Measurements from ENCODE around the gene CAMK2A. TPM values are rescaled to one million over a fixed set of nuclear protein-coding genes. Genes with fewer than 3 reads are reported as not detected.
"Not testable (repeated sequence)": the region's sequence is repeated elsewhere in the genome, so short reads cannot be mapped to it uniquely, and the experiment has no call there.

CAMK2A gene
- polyA plus RNA-seq, 4 donors, result 2.4 to 5.2 (median 3.9) TPM

DNA sequence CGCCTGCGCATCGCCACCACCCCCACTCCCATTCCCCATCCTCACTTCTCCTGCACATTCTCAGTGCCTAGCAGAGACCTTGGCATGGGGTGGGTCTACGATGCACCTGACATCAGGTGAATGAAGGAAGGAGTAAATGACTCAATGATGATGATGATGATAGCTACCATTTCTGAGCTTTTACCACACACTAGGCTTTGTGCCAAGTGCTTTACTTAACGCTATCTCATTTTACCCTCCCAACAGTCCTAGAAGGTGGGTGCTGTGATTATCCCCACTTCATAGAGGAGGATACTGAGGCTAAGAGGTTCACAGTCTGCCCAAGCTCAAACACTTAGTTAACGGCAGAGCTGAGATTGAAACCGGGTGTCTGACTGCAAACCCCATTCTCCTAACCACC lies 27.1 kb downstream of the CAMK2A start:
- DNase-seq (ENCODE audit: low read depth in 4 of 4, low spot score in 3 of 4), result no peak

GRCh38 chr5:150261231-150261630 lies 28.3 kb downstream of the CAMK2A start:
- no peak for DNase-seq (ENCODE audit: low read depth in 4 of 4, low spot score in 3 of 4)

- no peak for DNase-seq (ENCODE audit: low read depth in 4 of 4, low spot score in 3 of 4)
Observed at GRCh38 chr5:150258130-150258529, 31.4 kb downstream of the CAMK2A start.

GRCh38 chr5:150257424-150257823 lies 32.1 kb downstream of the CAMK2A start:
- no peak for DNase-seq (ENCODE audit: low read depth in 4 of 4, low spot score in 3 of 4)

DNA sequence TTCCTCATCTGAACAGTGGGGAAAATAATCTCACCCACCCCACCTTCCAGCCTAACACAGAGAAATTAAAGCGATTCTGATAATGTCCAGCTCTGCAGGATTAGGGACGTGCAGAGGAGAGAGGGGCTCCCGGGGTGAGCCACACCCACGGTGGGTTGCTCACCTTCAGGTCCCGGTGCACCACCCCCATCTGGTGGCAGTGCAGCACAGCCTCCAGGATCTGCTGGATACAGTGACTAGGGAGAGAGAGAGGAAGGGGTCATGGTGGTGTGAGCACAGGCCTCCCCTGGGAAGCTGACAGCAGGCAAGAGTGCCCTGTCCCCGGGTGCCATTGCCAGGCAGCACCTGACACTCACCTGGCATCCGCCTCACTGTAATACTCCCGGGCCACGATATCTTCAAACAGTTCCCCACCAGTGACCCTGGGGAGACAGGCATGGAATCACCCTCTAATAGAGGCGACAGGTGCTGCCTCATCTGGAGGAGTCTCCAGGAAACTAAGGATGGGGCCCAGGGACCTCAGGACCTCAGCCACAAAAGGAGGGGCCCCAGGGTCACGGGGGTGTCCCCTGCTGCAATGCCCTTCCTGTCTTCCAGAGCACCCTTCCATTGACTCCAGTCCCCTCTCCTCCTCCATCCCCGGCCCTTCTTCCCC lies 33.0 kb downstream of the CAMK2A start:
- no peak for DNase-seq (ENCODE audit: low read depth in 4 of 4, low spot score in 3 of 4)

DNA sequence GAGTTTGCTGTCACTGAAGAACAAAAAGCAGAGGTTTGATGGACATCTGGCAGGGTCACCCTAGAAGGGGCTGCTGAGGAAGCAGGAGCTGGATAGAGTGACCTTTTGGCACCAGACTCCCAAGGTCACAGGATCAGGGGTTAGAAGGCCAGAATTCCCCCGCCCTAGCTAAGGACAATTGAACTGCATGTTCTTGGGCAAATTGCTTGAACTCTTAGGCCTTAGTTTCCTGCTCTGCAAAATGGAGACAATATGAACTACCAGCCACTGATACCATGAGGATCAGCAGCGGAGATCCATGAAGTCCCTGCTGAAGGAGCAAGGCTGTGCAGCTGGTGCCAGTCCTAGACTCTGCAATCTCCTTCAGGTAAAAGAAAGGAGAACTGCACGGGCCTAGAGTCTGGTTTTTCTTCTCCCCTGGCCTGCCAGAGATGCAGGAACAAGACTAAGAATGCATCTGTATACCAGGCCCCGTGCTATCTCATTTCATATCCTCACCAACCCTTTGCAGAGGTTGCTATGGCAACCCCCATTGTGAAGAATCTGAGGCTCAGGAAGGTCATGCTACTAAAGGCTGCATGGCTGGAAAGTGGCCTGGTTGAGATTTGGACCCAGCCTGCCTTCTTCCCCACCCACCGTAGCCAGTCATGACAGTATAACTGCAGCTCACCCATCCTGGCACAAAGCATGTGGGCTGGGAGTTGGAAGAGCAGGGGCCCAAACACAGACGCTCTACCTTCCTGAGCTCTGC lies 33.7 kb downstream of the CAMK2A start:
- DNase-seq (ENCODE audit: low read depth in 4 of 4, low spot score in 3 of 4), result no peak

DNA sequence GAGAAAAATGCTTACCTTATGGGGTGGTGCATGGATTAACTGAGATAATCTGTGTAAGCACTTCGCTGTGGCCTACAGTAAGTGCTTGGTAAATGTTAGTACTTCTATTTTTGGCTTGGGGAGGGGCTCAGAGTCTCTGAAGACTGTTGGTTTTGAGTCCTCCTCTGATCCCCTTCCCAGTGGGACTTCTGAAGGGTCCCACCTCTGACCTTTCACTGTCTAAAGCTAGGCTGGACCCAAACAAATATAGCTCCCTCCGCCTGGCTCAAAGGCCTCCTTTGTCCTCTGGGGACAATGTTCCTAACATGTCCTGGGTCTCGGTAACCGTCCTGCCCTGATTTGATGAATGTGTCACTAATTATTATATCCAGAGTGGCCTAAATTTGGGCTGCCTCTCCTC lies 34.8 kb downstream of the CAMK2A start:
- DNase-seq (ENCODE audit: low read depth in 4 of 4, low spot score in 3 of 4), result no peak

DNA sequence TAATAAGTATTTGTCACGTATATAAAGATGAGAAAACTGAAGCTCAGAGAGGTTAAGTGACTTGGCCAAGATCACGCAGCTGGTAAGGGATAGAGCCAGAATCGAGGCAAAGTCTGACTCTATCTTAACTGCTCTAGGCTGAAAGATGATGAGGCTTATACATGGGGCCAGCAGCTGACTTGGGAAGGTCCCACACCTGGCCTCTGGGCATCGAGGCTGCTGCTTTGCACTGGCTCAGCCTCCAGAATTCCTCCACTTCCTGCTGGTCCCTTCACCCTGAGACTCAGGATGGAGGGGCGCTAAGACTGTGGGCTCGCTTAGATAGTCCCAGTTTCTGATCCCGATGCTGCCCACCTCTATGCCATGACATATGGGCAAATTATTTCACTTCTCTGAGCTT lies 35.2 kb downstream of the CAMK2A start:
- DNase-seq (ENCODE audit: low read depth in 4 of 4, low spot score in 3 of 4), result no peak

- no peak for DNase-seq (ENCODE audit: low read depth in 4 of 4, low spot score in 3 of 4)
Observed at GRCh38 chr5:150253416-150254208, 36.0 kb downstream of the CAMK2A start.

- no peak for DNase-seq (ENCODE audit: low read depth in 4 of 4, low spot score in 3 of 4)
Observed at GRCh38 chr5:150252489-150252888, 37.1 kb downstream of the CAMK2A start.

DNA sequence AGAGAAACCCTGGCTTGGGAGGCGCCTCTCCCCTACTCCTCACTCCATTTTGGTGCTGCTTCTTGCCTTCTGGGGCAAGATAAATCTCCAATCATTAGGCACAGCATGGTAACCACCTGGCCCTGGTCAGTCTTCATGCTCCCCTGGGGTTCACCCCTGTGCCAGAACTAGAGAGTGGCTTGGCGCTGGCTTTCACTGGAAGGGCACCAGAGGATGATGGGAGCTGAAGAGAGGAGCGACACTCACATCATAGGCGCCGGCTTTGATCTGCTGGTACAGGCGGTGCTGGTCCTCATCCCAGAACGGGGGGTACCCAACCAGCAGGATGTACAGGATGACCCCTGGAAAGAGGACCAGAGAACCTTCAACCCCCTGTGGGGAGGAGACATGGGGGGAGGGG lies 38.1 kb downstream of the CAMK2A start:
- no peak for DNase-seq (ENCODE audit: low read depth in 4 of 4, low spot score in 3 of 4)

GRCh38 chr5:150249744-150250143 lies 39.8 kb downstream of the CAMK2A start:
- DNase-seq (ENCODE audit: low read depth in 4 of 4, low spot score in 3 of 4), result no peak

GRCh38 chr5:150248946-150249345 lies 40.6 kb downstream of the CAMK2A start:
- no peak for DNase-seq (ENCODE audit: low read depth in 4 of 4, low spot score in 3 of 4)

DNA sequence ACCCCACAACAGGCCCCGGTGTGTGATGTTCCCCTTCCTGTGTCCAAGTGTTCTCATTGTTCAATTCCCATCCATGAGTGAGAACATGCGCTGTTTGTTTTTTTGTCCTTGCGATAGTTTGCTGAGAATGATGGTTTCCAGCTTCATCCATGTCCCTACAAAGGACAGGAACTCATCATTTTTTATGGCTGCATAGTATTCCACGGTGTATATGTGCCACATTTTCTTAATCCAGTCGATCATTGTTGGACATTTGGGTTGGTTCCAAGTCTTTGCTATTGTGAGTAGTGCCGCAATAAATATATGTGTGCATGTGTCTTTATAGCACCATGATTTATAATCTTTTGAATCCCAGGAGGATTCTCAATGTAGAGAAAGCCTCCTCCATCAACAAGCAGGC lies 41.1 kb downstream of the CAMK2A start:
- DNase-seq (ENCODE audit: low read depth in 4 of 4, low spot score in 3 of 4), result not testable (repeated sequence)

DNA sequence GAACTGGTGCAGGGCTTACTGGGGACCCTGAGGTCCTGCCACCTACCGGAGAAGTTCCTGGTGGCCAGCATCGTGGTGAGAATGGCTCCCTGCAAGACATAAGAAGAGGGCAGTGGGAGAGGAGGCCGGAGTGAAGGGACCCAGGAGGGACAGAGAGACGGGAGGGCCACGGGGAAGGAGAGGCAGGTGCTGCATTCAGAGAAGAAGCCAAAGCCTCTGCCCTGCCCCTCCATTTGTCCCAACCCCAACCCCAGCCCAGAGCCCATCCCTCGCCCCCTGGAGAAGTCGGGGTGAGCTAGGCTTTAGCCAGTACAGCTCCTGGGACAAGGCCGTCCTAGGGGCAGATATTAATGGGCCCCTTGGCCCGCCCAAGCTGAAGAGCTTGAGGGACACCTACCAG lies 41.8 kb downstream of the CAMK2A start:
- DNase-seq (ENCODE audit: low read depth in 4 of 4, low spot score in 3 of 4), result no peak

DNA sequence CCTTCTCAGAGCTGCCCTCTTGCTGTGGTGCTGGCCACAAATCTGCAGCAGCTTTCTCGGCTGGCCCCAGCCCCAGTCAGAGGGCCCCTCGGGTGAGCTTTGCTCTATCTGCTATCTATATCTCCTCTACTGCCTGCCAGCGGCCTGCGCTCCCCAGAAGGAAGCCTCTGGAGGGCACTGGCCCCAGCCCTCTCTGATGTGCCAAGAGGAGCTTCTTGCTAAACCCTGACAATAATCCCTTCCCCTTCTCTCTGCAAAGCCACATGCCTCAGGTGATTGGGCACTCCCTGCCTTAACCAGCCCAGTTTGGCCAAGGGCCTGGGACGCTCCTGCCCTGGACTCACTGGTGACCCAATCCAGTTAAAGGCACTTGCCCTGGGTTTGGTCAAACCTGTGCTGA lies 42.7 kb downstream of the CAMK2A start:
- DNase-seq (ENCODE audit: low read depth in 4 of 4, low spot score in 3 of 4), result no peak

DNA sequence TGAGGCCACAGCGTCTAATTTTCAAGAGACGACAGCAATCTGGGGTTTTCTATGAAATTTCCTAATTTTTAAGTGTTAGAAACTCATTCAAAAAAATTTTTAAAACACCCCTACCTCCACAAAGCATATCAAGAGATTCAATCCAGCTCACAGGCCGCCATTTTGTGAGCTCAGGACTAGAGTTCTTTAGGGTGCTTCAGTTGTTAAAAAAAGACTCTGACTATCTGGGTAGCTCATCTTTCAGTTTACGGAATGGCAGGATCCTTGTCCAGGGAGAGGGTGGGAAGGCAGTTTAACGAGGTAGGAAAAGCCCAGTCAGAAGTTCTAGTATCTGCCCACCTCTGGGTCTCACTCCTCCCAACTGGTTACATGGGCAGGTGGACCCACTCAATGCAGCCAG lies 43.1 kb downstream of the CAMK2A start:
- no peak for DNase-seq (ENCODE audit: low read depth in 4 of 4, low spot score in 3 of 4)

DNA sequence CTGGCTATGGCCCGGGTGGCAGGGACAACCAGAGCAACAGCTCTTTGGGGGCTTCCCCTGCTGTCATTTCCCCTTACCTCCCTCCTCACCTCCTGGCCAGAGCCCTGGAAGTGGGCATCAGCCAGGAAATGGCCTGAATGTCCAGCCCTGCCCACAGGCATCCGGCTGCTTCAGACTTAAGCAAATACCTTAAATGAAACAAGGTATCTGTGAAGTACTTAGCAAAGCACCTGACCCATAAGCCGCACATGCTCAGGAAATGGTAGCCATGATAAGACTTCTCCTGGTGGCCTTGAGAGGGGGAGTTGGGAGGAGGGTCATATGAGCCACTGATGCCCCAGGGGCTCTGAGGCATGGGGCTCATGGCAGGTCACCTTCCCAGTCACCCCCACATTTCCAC lies 43.8 kb downstream of the CAMK2A start:
- DNase-seq (ENCODE audit: low read depth in 4 of 4, low spot score in 3 of 4), result no peak

DNA sequence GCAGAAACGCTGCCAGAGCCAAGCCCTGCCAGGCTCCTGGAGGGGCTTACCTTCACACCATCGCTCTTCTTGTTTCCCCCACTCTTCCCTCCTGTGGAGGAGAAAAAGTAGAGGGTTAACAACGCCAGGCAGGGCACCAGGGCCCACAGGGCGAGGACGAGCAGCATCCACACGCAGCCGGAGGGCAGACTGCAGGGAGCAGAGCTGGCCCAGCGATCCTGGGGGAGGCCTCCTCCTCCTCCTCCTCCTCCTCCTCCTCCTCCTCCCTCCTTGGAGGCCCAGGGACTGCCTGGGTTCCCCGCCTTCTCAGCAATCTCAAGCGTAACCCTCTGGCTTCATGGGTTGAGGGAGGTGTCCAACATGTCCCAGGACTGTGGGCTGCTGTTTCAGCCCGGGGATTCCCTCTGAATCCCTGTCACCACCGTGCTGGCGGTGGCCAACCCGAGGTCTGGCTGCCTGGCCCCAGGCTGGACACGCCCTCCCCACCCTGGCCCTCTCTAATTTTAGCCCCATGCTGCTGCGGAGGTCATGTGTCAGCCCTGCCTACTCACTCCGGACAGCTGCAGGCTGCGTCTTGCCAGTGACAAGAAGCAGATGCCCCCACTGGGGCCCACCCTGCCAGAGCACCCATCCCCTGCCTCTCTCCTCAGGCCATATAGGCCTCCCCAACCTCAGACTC lies 44.3 kb downstream of the CAMK2A start:
- no peak for DNase-seq (ENCODE audit: low read depth in 4 of 4, low spot score in 3 of 4)

- DNase-seq (ENCODE audit: low read depth in 4 of 4, low spot score in 3 of 4), result no peak
Observed at GRCh38 chr5:150244209-150244608, 45.4 kb downstream of the CAMK2A start.

DNA sequence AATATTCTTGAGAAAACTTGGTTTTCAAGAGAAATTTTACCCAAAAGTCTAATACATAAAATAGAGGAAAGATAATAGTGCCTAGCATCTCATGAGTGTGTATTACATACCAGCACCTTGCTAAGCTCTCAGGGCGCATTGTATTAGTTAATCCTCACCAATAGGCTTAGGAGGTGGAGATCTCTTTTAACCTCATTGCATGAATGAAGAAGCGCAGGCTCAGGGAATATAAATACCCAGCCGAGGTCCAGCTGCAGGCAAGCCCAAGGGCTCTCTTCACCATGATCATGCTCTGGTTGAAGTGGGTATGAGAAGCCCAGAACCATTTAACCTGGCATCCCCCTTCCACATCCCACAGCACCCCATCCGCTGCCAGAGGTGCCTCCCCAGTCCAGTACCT lies 46.0 kb downstream of the CAMK2A start:
- no peak for DNase-seq (ENCODE audit: low read depth in 4 of 4, low spot score in 3 of 4)
